Peyer's patch (tissue), 4 donors: ENCODE data around the gene NRXN3. TPM values are rescaled to one million over a fixed set of nuclear protein-coding genes. Genes with fewer than 3 reads are reported as not detected.

Experiments
- DNase-seq, 3 donors: peaks; one replicate each; pipeline ENCODE4 v3.0.0-alpha.2; 2017 to 2019
- H3K27ac ChIP-seq, 4 donors: fragments of 200-600 bp; sonication (generic); one replicate each; pipeline ENCODE4 v1.5.1; 2016 to 2019
- H3K27me3 ChIP-seq, 2 donors: fragments of 200-600 bp; sonication (generic); one replicate each; pipeline ENCODE4 v1.5.1; 2019
- H3K36me3 ChIP-seq, 3 donors: fragments of 200-600 bp; sonication (generic); one replicate each; pipeline ENCODE4 v1.5.1; 2016 to 2019
- H3K4me1 ChIP-seq, 4 donors: fragments of 200-600 bp; sonication (generic); one replicate each; pipeline ENCODE4 v1.5.1; 2016 to 2019
- H3K4me3 ChIP-seq, 4 donors: fragments of 200-600 bp; sonication (generic); 1 replicate in 3 of 4; 2 replicates in 1 of 4; pipeline ENCODE4 v1.5.1; 2016 to 2019; ENCODE audit warnings: mild to moderate bottlenecking in 1 of 4
- H3K9me3 ChIP-seq, 4 donors: fragments of 200-600 bp; sonication (generic); one replicate each; pipeline ENCODE4 v1.5.1; 2016 to 2019; ENCODE audit warnings: mild to moderate bottlenecking in 1 of 4
- CTCF ChIP-seq, 6 experiments: fragments of 450-650 bp in 4 of 6; fragments of 200-600 bp in 2 of 6; sonication (generic) in 1 of 6; IDR thresholded peaks; one replicate each; pipeline ENCODE4 v1.5.1; 2017 to 2019; ENCODE audit warnings: antibody characterized with exemption in 6 of 6, mild to moderate bottlenecking in 3 of 6, moderate library complexity in 1 of 6
- POLR2A ChIP-seq, 2 donors: fragments of 450-650 bp; IDR thresholded peaks; one replicate each; pipeline ENCODE4 v1.5.1; 2017; ENCODE audit warnings: antibody characterized with exemption in 2 of 2, mild to moderate bottlenecking in 2 of 2, moderate library complexity in 2 of 2
- total RNA-seq, 4 donors: library from RNA; depleted of rRNA; stranded (reverse); fragments of >200 nt; gene quantifications; one replicate each; pipeline ENCODE4 v1.1.0, GENCODE V29; 2016

Gene NRXN3
- total RNA-seq, 4 donors from 2014 or later, result 1.6 to 10.2 (median 4.4) TPM

GRCh38 chr14:79294499-79294898 lies 1124.3 kb downstream of the NRXN3 start:
- no peaks in the 10 kb centered on the region for H3K9me3 ChIP-seq
- no peaks in the 10 kb centered on the region for H3K36me3 ChIP-seq
- no peak for DNase-seq
- no peaks in the 10 kb centered on the region for H3K4me1 ChIP-seq
- no peak for TF ChIP-seq CTCF (IDR thresholded peaks at IDR 0.05)
- TF ChIP-seq POLR2A (IDR thresholded peaks at IDR 0.05), result no peak
- no peak overlapping the region for H3K27ac ChIP-seq
- H3K27me3 ChIP-seq, result no peaks in the 10 kb centered on the region
- H3K4me3 ChIP-seq, result no peak overlapping the region

DNA sequence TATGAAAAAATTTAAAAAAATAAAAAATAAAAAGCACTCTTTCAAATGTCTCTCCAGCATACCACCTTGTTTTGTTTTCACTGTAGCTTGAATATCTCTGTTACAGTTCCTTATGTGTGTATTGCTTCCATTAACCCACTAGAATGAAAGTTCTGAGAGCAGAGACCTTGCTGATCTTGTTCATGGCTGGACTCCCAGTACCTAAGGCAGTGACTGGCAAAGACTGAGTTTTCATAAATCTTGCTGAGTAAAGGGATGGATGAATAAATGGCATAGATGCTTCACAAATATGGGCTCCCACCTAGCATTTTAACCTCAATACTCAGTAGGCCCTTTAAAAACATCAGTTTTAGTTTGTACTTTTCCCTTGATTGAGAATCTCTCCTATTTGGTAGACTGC lies 1125.2 kb downstream of the NRXN3 start:
- H3K4me3 ChIP-seq, result no peak overlapping the region
- H3K27ac ChIP-seq, result no peak overlapping the region
- no peaks in the 10 kb centered on the region for H3K27me3 ChIP-seq
- H3K9me3 ChIP-seq, result no peaks in the 10 kb centered on the region
- no peaks in the 10 kb centered on the region for H3K4me1 ChIP-seq
- H3K36me3 ChIP-seq, result no peaks in the 10 kb centered on the region
- no peak for DNase-seq
- TF ChIP-seq POLR2A (IDR thresholded peaks at IDR 0.05) (no peak), CTCF (IDR thresholded peaks at IDR 0.05) (no peak)

GRCh38 chr14:79298373-79298772 lies 1128.2 kb downstream of the NRXN3 start:
- no peak overlapping the region for H3K4me3 ChIP-seq

GRCh38 chr14:79299162-79299561 lies 1129.0 kb downstream of the NRXN3 start:
- no peak for DNase-seq
- Histone ChIP-seq H3K27me3 (no peaks in the 10 kb centered on the region), H3K36me3 (no peaks in the 10 kb centered on the region), H3K4me3 (no peak overlapping the region), H3K9me3 (no peaks in the 10 kb centered on the region), H3K27ac (no peak overlapping the region), H3K4me1 (no peaks in the 10 kb centered on the region)
- TF ChIP-seq CTCF (IDR thresholded peaks at IDR 0.05) (no peak), POLR2A (IDR thresholded peaks at IDR 0.05) (no peak)

More at GRCh38 chr14:79298373-79298772, 1128.2 kb downstream of the NRXN3 start:
- no peaks in the 10 kb centered on the region for H3K9me3 ChIP-seq
- TF ChIP-seq POLR2A (IDR thresholded peaks at IDR 0.05) (no peak), CTCF (IDR thresholded peaks at IDR 0.05) (no peak)
- H3K27ac ChIP-seq, result no peak overlapping the region
- DNase-seq, result no peak
- no peaks in the 10 kb centered on the region for H3K36me3 ChIP-seq
- no peaks in the 10 kb centered on the region for H3K4me1 ChIP-seq
- H3K27me3 ChIP-seq, result no peaks in the 10 kb centered on the region

DNA sequence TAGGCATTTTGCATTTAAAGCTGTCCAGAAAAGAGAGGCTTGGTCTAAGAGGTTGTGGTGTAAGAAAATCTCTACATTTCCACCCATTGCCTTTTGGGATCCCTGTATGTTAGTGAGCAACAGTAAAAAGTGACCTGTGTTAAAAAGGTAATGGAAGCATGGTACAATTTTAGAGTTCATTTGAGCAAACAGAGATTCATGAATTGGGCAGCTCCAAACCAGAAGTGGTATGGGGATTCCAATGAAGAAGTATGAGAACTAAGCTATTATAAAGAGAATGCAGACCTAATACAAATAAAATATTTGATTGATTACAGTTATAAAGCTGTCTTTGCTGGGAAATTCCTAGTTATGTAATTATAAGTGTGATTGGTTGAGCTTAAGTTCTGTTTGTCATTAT lies 1134.1 kb downstream of the NRXN3 start:
- H3K27me3 ChIP-seq, result no peaks in the 10 kb centered on the region
- no peak for DNase-seq
- no peaks in the 10 kb centered on the region for H3K4me1 ChIP-seq
- H3K36me3 ChIP-seq, result no peaks in the 10 kb centered on the region
- H3K9me3 ChIP-seq, result no peaks in the 10 kb centered on the region
- no peak overlapping the region for H3K4me3 ChIP-seq
- no peak overlapping the region for H3K27ac ChIP-seq
- TF ChIP-seq CTCF (IDR thresholded peaks at IDR 0.05), result no peak
- TF ChIP-seq POLR2A (IDR thresholded peaks at IDR 0.05), result no peak

DNA sequence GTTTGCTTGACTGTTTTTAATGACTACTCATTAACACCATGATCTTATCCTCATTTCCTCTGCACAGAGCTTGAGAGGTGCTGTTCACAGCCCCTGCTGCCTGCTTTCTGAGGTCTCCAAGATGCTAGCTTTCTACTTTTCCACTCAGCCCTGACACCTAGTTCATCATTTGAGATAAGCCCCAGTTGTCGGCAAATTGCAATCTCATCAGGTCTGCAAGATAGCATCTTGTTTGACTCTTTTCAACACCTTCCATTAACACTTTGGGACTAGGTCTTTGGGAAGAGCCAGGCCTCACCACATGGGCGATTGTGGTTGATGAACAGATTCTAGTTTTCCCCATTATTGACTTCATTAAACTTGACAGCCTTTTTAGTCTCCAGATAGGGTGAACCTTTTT lies 1136.4 kb downstream of the NRXN3 start:
- DNase-seq, result no peak
- H3K4me3 ChIP-seq, result no peak overlapping the region

More for the DNA sequence above, 1136.4 kb downstream of the NRXN3 start:
- Histone ChIP-seq H3K36me3 (no peaks in the 10 kb centered on the region), H3K4me1 (no peaks in the 10 kb centered on the region), H3K27ac (no peak overlapping the region), H3K27me3 (no peaks in the 10 kb centered on the region), H3K9me3 (no peaks in the 10 kb centered on the region)
- TF ChIP-seq CTCF (IDR thresholded peaks at IDR 0.05) (no peak), POLR2A (IDR thresholded peaks at IDR 0.05) (no peak)
